ENCODE results near the gene AREL1.
"Not testable (repeated sequence)": the region's sequence is repeated elsewhere in the genome, so short reads cannot be mapped to it uniquely, and the experiment has no call there.

Gene AREL1

DNA sequence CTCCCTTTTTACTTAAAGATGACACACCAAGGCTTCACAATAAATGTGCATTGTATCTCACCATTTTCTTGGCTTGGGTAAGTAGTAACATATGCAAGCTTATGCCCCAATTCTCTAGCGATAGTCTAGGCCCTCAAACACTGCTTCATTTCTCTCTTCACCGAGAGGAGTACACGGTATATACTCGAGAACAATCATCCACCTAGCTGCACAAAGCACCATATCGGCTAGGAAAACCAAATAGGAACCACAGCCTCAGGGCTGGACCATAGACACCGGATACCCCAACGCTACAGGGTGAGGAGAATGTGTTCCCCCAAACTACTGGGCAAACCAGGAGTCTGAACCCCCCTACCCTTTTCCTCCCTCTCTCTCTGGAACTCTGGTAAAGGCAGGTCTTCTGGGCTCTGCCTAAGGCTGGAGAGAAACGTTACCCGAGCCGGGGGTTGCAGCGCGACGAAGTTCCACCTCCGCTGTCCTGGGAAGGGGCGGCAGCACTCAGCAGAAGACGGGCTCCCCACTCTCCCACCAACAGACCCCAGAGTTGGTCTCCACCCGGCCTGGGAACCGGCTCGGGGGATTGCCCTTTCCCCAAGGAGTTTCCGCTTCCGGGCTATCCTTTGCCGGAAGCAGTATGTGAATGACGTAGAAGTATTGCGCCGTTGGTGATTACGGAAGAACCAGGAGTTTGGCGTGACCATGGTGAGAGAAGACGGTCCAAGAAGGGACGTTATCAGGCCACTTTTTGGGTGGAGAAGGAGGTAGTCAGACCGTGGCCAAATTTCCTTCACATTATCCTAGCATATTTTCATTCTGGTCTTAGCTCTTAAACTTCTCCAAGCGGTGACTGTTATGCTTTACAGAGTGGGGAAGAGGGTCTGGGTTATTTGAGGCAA lies at the start of gene AREL1, which contains the start of gene FCF1:
AREL1 (minus strand) TSS at position 582 of the 896 bp plus-strand sequence. CDS start 27,465 bp downstream, outside the sequence.
FCF1 (plus strand) TSS at position 646 of the 896 bp plus-strand sequence; CDS start at position 700, 54 bp downstream.
- peak; percentile 93 for DNase-seq (ENCODE audit: extremely low spot score)
- ChIA-PET CTCF (no interaction called here), POLR2A (no interaction called here)
- no peak for TF ChIP-seq CTCF (IDR thresholded peaks at IDR 0.05; ENCODE audit: control extremely low read depth, extremely low read depth, low read depth, missing control alignments)

- POLR2A ChIA-PET; DNase-seq (ENCODE audit: extremely low spot score): not testable (repeated sequence)
- CTCF ChIA-PET, result interaction anchor here (1.3 to 1.4 kb wide), 2 partner anchors 41 to 73 kb away, joined by 3 to 5 read pairs; no protein-coding TSS in a partner anchor
Observed at GRCh38 chr14:74758505-74758904, 45.6 kb upstream of the AREL1 start.

DNA sequence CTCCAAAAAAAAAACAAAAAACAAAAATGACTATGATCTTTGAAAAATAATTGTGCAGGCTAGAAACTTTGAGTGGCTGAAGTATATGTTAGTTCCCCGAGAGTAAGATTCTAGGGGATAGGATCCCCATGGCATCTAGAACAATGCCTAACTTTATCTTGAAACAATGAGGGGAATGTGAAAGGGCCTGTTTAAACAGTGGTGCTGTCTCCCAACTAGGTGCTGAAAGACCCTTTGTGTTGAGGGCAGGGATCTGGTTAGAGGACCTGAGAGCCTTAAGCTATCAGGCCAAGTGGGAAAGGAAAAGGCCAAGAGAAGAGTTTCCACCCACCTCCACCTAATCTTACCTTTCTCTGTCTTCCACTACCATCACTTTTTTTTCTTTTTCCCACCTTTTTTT lies 43.4 kb upstream of the AREL1 start:
- no peak for DNase-seq (ENCODE audit: extremely low spot score)
- ChIA-PET POLR2A (interaction anchor here (0.6 kb wide), 1 partner anchor 16 kb away, joined by 3 read pairs; no protein-coding TSS in a partner anchor), CTCF (interaction anchor here (1.3 kb wide), 1 partner anchor 144 kb away, joined by 4 read pairs; the partner anchor contains the start of gene LTBP2)
- no peak for TF ChIP-seq CTCF (IDR thresholded peaks at IDR 0.05; ENCODE audit: control extremely low read depth, extremely low read depth, low read depth, missing control alignments)

GRCh38 chr14:74754899-74755298 lies 42.0 kb upstream of the AREL1 start:
- DNase-seq (ENCODE audit: extremely low spot score), result no peak
- POLR2A ChIA-PET, result no interaction called here
- CTCF ChIA-PET, result interaction anchor here (1.8 kb wide), 1 partner anchor 8 kb away, joined by 6 read pairs; the partner anchor contains the start of gene YLPM1
- TF ChIP-seq CTCF (IDR thresholded peaks at IDR 0.05; ENCODE audit: control extremely low read depth, extremely low read depth, low read depth, missing control alignments), result no peak

DNA sequence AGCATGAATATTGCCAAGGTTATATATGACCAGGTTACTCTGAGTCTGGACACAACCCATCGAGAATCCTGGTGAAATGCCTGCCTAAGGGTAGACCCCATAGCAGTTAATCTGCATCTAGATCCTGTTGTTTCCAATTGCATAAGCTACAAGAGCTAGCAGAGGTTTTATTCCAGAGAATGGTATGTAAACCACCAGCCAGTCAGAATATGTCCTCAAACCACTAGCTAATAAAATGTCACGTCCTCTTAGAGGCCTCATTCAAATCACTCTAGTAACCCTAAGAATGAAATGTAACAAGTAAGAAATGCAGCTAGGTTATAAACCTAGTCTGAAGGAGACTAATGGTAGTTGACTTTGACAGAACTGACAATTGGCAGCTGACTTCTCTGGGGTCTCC lies 41.3 kb upstream of the AREL1 start:
- POLR2A ChIA-PET, result no interaction called here
- TF ChIP-seq CTCF (IDR thresholded peaks at IDR 0.05; ENCODE audit: control extremely low read depth, extremely low read depth, low read depth, missing control alignments), result no peak
- CTCF ChIA-PET, result interaction anchor here (1.8 kb wide), 1 partner anchor 9 kb away, joined by 6 read pairs; the partner anchor contains the start of gene YLPM1
- no peak for DNase-seq (ENCODE audit: extremely low spot score)

- POLR2A ChIA-PET, result no interaction called here
- CTCF ChIA-PET, result no interaction called here
- TF ChIP-seq CTCF (IDR thresholded peaks at IDR 0.05; ENCODE audit: control extremely low read depth, extremely low read depth, low read depth, missing control alignments), result no peak
- DNase-seq (ENCODE audit: extremely low spot score), result no peak
Observed at GRCh38 chr14:74747237-74747636, 34.4 kb upstream of the AREL1 start.

All from GM10248 (cell line).